HCT116 (cell line): Measurements from ENCODE around the gene TIMP1.

Experiments used
- EZH2 ChIP-seq: fragments of 200-600 bp; sonication (generic); IDR thresholded peaks from 2 replicates; pipeline ENCODE4 v1.6.1; 2017; ENCODE audit warnings: antibody characterized with exemption, mixed run types
- EZH2phosphoT487 ChIP-seq: fragments of 200-600 bp; IDR thresholded peaks from 2 replicates; pipeline ENCODE4 v1.6.1; 2018; ENCODE audit warnings: antibody characterized with exemption, borderline replicate concordance
- POLR2A ChIP-seq: IDR thresholded peaks from 2 replicates; pipeline ENCODE4 v1.7.0; 2011; ENCODE audit warnings: borderline replicate concordance; ENCODE audit not compliant: insufficient read depth, insufficient read length; ENCODE audit errors: extremely low read depth
- POLR2AphosphoS5 ChIP-seq: IDR thresholded peaks from 2 replicates; pipeline ENCODE4 v1.6.1; 2011; ENCODE audit warnings: mild to moderate bottlenecking, low read depth, low read length, moderate library complexity
- RAD21 ChIP-seq: IDR thresholded peaks from 2 replicates; pipeline ENCODE4 v1.6.1; 2012; ENCODE audit warnings: low read depth, mild to moderate bottlenecking
- SIN3A ChIP-seq: IDR thresholded peaks from 2 replicates; pipeline ENCODE4 v1.6.1; 2012; ENCODE audit warnings: low read depth
- SP1 ChIP-seq: IDR thresholded peaks from 2 replicates; pipeline ENCODE4 v1.6.1; 2012; ENCODE audit warnings: low read depth
- TF ChIP-seq, protein P1 (sequence below), 3 experiments: fragments of 200-600 bp in 1 of 3; sonication (generic) in 1 of 3; IDR thresholded peaks in 2 of 3; conservative IDR thresholded peaks in 1 of 3; 2 replicates each; pipeline ENCODE4 v1.5.1; 2012 to 2017; ENCODE audit warnings: low read depth in 2 of 3, low read length in 2 of 3, antibody characterized with exemption in 1 of 3, borderline replicate concordance in 1 of 3, control low read depth in 1 of 3, mild to moderate bottlenecking in 1 of 3, mixed read lengths in 1 of 3, mixed run types in 1 of 3, moderate library complexity in 1 of 3; ENCODE audit not compliant: insufficient read depth in 1 of 3
- TF ChIP-seq, protein P2 (sequence below): IDR thresholded peaks from 2 replicates; pipeline ENCODE4 v1.6.1; 2012; ENCODE audit warnings: low read depth

DNA sequence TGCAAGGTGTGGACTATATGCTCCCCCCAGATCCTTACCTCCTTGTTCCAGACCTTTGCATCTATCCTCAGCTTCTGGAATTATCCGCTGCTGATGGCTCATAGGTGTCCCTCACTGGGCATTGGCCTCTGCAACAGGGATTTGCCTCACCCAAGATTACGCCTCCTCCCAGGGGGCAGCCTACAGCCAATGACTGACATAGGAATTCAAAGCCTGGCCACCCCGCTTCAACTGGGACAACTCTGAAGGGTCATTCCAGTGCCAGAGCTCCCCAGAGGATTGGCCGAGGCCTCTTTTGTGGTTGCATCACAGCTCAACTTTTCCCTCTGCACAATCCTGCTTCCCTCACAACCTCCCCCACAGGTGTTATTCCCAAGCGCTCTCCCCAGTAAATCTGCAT lies 32.4 kb downstream of the TIMP1 start:
- TF ChIP-seq, protein P1, sequence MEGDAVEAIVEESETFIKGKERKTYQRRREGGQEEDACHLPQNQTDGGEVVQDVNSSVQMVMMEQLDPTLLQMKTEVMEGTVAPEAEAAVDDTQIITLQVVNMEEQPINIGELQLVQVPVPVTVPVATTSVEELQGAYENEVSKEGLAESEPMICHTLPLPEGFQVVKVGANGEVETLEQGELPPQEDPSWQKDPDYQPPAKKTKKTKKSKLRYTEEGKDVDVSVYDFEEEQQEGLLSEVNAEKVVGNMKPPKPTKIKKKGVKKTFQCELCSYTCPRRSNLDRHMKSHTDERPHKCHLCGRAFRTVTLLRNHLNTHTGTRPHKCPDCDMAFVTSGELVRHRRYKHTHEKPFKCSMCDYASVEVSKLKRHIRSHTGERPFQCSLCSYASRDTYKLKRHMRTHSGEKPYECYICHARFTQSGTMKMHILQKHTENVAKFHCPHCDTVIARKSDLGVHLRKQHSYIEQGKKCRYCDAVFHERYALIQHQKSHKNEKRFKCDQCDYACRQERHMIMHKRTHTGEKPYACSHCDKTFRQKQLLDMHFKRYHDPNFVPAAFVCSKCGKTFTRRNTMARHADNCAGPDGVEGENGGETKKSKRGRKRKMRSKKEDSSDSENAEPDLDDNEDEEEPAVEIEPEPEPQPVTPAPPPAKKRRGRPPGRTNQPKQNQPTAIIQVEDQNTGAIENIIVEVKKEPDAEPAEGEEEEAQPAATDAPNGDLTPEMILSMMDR (IDR thresholded peaks at IDR 0.05 in 2 of 3, conservative IDR thresholded peaks at IDR 0.05 in 1 of 3; ENCODE audit: borderline replicate concordance in 1 of 3, insufficient read depth in 1 of 3, low read depth in 2 of 3, low read length in 2 of 3): no peak
- no peak for TF ChIP-seq POLR2A
- no peak for TF ChIP-seq SIN3A
- TF ChIP-seq POLR2AphosphoS5: no peak
- TF ChIP-seq, protein P2, sequence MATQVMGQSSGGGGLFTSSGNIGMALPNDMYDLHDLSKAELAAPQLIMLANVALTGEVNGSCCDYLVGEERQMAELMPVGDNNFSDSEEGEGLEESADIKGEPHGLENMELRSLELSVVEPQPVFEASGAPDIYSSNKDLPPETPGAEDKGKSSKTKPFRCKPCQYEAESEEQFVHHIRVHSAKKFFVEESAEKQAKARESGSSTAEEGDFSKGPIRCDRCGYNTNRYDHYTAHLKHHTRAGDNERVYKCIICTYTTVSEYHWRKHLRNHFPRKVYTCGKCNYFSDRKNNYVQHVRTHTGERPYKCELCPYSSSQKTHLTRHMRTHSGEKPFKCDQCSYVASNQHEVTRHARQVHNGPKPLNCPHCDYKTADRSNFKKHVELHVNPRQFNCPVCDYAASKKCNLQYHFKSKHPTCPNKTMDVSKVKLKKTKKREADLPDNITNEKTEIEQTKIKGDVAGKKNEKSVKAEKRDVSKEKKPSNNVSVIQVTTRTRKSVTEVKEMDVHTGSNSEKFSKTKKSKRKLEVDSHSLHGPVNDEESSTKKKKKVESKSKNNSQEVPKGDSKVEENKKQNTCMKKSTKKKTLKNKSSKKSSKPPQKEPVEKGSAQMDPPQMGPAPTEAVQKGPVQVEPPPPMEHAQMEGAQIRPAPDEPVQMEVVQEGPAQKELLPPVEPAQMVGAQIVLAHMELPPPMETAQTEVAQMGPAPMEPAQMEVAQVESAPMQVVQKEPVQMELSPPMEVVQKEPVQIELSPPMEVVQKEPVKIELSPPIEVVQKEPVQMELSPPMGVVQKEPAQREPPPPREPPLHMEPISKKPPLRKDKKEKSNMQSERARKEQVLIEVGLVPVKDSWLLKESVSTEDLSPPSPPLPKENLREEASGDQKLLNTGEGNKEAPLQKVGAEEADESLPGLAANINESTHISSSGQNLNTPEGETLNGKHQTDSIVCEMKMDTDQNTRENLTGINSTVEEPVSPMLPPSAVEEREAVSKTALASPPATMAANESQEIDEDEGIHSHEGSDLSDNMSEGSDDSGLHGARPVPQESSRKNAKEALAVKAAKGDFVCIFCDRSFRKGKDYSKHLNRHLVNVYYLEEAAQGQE: no peak
- TF ChIP-seq SP1: no peak
- no peak for TF ChIP-seq EZH2
- no peak for TF ChIP-seq EZH2phosphoT487
- no peak for TF ChIP-seq RAD21
